Measurements from ENCODE around the gene KDM4C. TPM values are rescaled to one million over a fixed set of nuclear protein-coding genes. Genes with fewer than 3 reads are reported as not detected.

Gene KDM4C
- total RNA-seq, 5 donors from 2014 or later (not counting 1 experiment from before 2014, with no cell fraction given) = 66.4 to 107 (median 76.0) TPM

DNA sequence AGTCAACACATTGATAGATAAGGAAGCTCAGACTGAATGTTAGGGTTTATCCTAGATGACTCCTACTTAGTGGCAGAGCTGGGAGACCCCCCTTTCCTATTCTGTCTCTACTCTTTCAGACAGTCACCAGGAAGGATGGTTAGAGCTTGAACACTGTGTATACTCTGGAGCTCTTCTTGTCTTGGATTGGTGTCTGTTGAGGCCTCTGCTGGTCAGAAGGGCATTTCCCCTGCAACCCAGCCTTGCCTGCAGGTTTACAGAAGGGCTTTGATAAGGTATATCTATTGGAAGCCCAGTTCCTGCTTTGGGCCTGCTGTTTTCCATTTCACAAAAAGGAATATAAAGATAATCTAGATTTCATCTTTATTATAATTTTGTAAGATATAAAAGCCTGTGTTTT, 71.8 kb downstream of the KDM4C start:
- no peak for ATAC-seq (replicated peaks in 1 of 4)
- no peaks in the 10 kb centered on the region for H3K27me3 ChIP-seq (replicated peaks in 1 of 2; ENCODE audit: control insufficient read depth in 2 of 2, extremely low read depth in 1 of 2, insufficient read depth in 2 of 2, low read length in 1 of 2)
- no peak overlapping the region for H3K4me3 ChIP-seq (ENCODE audit: control insufficient read depth in 1 of 2, extremely low read depth in 1 of 2, low read length in 1 of 2)
- Mint-ChIP-seq H3K4me3 (no peak overlapping the region), H3K27me3 (no peaks in the 10 kb centered on the region), H3K27ac (no peak overlapping the region), H3K9me3 (peaks cover 0 to 5% (median 0%) of the 10 kb centered on the region in 3 donors), H3K36me3 (peaks cover 49% of the 10 kb centered on the region), H3K4me1 (peaks cover 4 to 9% (median 7%) of the 10 kb centered on the region in 3 donors)
- H3K27ac ChIP-seq (ENCODE audit: low read length) = no peak overlapping the region
- no peaks in the 10 kb centered on the region for H3K9me3 ChIP-seq
- no peaks in the 10 kb centered on the region for H3K4me1 ChIP-seq (ENCODE audit: control insufficient read depth in 1 of 2, extremely low read depth in 1 of 2, insufficient read depth in 2 of 2, low read length in 2 of 2)
- ChIA-PET POLR2A (interaction anchor here in 1 of 2 donors (0.6 kb wide), 1 partner anchor 1101 kb away, joined by 3 read pairs; no protein-coding TSS in a partner anchor), CTCF (interaction anchor here in 1 of 2 donors (0.5 to 0.6 kb wide), 2 partner anchors 84 to 172 kb away, joined by 3 to 4 read pairs; no protein-coding TSS in a partner anchor)
- DNase-seq = no peak
- peaks cover 5 to 25% of the 10 kb centered on the region in 2 donors for H3K36me3 ChIP-seq (ENCODE audit: control insufficient read depth in 2 of 2, extremely low read depth in 1 of 2, insufficient read depth in 1 of 2, low read length in 1 of 2)

DNA sequence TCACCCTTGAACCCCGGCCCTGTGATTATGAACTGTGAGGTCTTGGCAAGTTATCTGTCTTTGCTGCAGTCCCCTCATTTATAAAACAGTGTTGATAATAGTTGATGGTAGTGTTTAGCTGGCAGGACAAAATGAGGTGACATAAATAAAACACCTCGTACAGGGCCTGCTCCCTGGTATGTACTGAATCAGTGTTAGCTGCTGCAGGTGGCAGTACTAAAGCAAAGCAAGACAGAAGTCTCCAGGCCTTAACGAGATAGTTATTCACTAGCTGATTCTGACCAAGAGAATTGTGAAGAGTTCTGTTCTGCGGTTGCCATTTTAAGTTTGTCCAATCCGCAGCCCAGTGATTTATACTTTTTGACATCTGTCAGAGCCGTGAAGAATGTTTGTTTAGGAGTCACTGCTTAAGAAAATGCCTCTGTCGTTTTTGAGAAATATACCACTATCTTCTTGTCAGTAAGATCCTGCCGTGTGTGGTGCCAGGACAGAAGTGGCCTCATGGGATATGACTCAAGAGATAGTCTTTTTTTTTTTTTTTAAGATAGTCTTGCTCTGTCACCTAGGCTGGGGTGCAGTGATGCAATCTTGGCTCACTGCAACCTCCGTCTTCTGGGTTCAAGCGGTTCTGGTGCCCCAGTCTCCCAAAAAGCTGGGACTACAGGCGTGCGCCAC, 75.9 kb downstream of the KDM4C start:
- H3K27me3 ChIP-seq (replicated peaks in 1 of 2; ENCODE audit: control insufficient read depth in 2 of 2, extremely low read depth in 1 of 2, insufficient read depth in 2 of 2, low read length in 1 of 2) = no peaks in the 10 kb centered on the region
- no peaks in the 10 kb centered on the region for H3K4me1 ChIP-seq (ENCODE audit: control insufficient read depth in 1 of 2, extremely low read depth in 1 of 2, insufficient read depth in 2 of 2, low read length in 2 of 2)
- H3K4me3 Mint-ChIP-seq = no peak overlapping the region
- WGBS (ENCODE audit: insufficient coverage) = 98% methylated on average over 6 of the region's 12 CpGs
- H3K27ac ChIP-seq (ENCODE audit: low read length) = no peak overlapping the region
- no peaks in the 10 kb centered on the region for H3K9me3 ChIP-seq
- ATAC-seq (replicated peaks in 1 of 4) (no peak), DNase-seq (no peak)
- H3K36me3 Mint-ChIP-seq = peaks cover 57% of the 10 kb centered on the region
- H3K27ac Mint-ChIP-seq = no peak overlapping the region
- peaks cover 0 to 14% (median 0%) of the 10 kb centered on the region in 3 donors for H3K4me1 Mint-ChIP-seq
- POLR2A ChIA-PET = interaction anchor here in 1 of 2 donors (0.6 kb wide), 1 partner anchor 106 kb away, joined by 3 read pairs; no protein-coding TSS in a partner anchor
- H3K9me3 Mint-ChIP-seq = peaks cover 0 to 10% (median 0%) of the 10 kb centered on the region in 3 donors
- H3K36me3 ChIP-seq (ENCODE audit: control insufficient read depth in 2 of 2, extremely low read depth in 1 of 2, insufficient read depth in 1 of 2, low read length in 1 of 2) = peaks cover 9 to 22% of the 10 kb centered on the region in 2 donors
- H3K4me3 ChIP-seq (ENCODE audit: control insufficient read depth in 1 of 2, extremely low read depth in 1 of 2, low read length in 1 of 2) = no peak overlapping the region
- no peaks in the 10 kb centered on the region for H3K27me3 Mint-ChIP-seq
- CTCF ChIA-PET = no interaction called here

DNA sequence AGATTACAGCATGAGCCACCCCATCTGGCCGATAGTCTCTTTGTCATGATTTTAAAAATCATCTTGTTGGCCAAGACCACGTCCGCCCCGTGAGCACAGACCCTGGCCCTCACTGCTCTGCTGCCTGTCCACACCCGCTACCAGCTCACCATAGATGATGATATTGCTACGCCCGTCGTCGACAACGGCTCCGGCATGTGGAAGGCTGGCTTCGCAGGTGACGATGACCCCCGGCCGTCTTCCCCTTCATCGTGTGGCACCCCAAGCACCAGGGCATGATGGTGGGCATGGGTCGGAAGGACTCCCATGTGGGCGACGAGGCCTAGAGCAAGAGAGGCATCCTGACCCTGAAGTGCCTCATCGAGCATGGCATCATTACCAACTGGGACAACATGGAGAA, 76.5 kb downstream of the KDM4C start:
- no peak overlapping the region for H3K27ac ChIP-seq (ENCODE audit: low read length)
- WGBS (ENCODE audit: insufficient coverage) = 100% methylated on average over 20 of the region's 20 CpGs
- H3K4me3 ChIP-seq (ENCODE audit: control insufficient read depth in 1 of 2, extremely low read depth in 1 of 2, low read length in 1 of 2) = no peak overlapping the region
- CTCF ChIA-PET = no interaction called here
- H3K4me1 ChIP-seq (ENCODE audit: control insufficient read depth in 1 of 2, extremely low read depth in 1 of 2, insufficient read depth in 2 of 2, low read length in 2 of 2) = no peaks in the 10 kb centered on the region
- H3K9me3 ChIP-seq = no peaks in the 10 kb centered on the region
- peaks cover 0 to 9% (median 0%) of the 10 kb centered on the region in 3 donors for H3K4me1 Mint-ChIP-seq
- no peak for ATAC-seq (replicated peaks in 1 of 4)
- H3K36me3 Mint-ChIP-seq = peaks cover 51% of the 10 kb centered on the region
- peaks cover 9 to 26% of the 10 kb centered on the region in 2 donors for H3K36me3 ChIP-seq (ENCODE audit: control insufficient read depth in 2 of 2, extremely low read depth in 1 of 2, insufficient read depth in 1 of 2, low read length in 1 of 2)
- H3K4me3 Mint-ChIP-seq = no peak overlapping the region
- DNase-seq = no peak
- H3K27ac Mint-ChIP-seq = no peak overlapping the region
- H3K27me3 ChIP-seq (replicated peaks in 1 of 2; ENCODE audit: control insufficient read depth in 2 of 2, extremely low read depth in 1 of 2, insufficient read depth in 2 of 2, low read length in 1 of 2) = no peaks in the 10 kb centered on the region
- peaks cover 0 to 10% (median 0%) of the 10 kb centered on the region in 3 donors for H3K9me3 Mint-ChIP-seq
- H3K27me3 Mint-ChIP-seq = no peaks in the 10 kb centered on the region
- POLR2A ChIA-PET = interaction anchor here in 1 of 2 donors (0.6 kb wide), 1 partner anchor 105 kb away, joined by 3 read pairs; no protein-coding TSS in a partner anchor

DNA sequence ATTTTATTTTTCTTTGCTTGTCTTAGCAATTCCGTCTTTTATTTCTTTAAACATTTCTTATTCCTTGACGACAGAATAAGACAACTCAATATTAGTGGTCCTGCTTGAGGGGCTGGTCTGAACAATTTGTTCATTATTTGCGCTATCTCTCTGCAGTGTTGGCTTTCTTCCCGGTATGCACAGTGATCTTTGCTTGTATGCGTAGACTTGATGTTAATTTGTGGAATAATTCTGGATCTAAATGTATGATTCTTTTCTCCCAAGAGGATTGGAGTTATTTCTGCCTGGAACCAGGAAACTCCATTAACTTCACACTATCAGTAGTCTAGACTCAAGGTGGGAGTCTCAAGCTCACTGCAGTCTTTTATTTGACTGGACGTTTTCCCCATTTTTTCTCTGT, 80.4 kb downstream of the KDM4C start:
- no peak for DNase-seq
- Mint-ChIP-seq H3K27ac (no peak overlapping the region), H3K27me3 (no peaks in the 10 kb centered on the region), H3K4me1 (peaks cover 15 to 17% (median 15%) of the 10 kb centered on the region in 3 donors), H3K9me3 (peaks cover 0 to 4% (median 0%) of the 10 kb centered on the region in 3 donors), H3K36me3 (peaks cover 37% of the 10 kb centered on the region), H3K4me3 (no peak overlapping the region)
- no peak for ATAC-seq (replicated peaks in 1 of 4)
- no peaks in the 10 kb centered on the region for H3K27me3 ChIP-seq (replicated peaks in 1 of 2; ENCODE audit: control insufficient read depth in 2 of 2, extremely low read depth in 1 of 2, insufficient read depth in 2 of 2, low read length in 1 of 2)
- H3K4me3 ChIP-seq (ENCODE audit: control insufficient read depth in 1 of 2, extremely low read depth in 1 of 2, low read length in 1 of 2) = no peak overlapping the region
- no CpG with 5 or more reads among the region's 6 CpGs for WGBS (ENCODE audit: insufficient coverage)
- no peaks in the 10 kb centered on the region for H3K4me1 ChIP-seq (ENCODE audit: control insufficient read depth in 1 of 2, extremely low read depth in 1 of 2, insufficient read depth in 2 of 2, low read length in 2 of 2)
- no peak overlapping the region for H3K27ac ChIP-seq (ENCODE audit: low read length)
- POLR2A ChIA-PET = no interaction called here
- peaks cover 7 to 16% of the 10 kb centered on the region in 2 donors for H3K36me3 ChIP-seq (ENCODE audit: control insufficient read depth in 2 of 2, extremely low read depth in 1 of 2, insufficient read depth in 1 of 2, low read length in 1 of 2)
- H3K9me3 ChIP-seq = no peaks in the 10 kb centered on the region
- CTCF ChIA-PET = no interaction called here

DNA sequence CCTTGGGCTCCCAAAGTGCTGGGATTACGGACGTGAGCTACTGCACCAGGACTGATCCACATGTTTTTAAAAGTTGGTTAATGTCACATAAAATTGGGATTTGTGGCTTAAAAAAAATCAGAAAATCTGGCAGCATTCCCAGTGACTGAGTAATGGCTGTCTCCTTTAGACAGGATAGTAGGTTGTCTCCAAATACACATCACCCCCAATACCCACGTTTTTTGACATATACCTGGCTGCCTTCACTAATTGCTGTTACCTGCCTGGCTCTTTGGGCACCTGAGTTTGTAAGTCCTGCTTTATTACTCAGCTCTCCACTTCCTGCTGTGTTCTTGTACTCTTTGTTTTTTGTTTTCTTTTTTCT, 84.8 kb downstream of the KDM4C start:
- Mint-ChIP-seq H3K27me3 (no peaks in the 10 kb centered on the region), H3K4me1 (peaks cover 24 to 26% (median 25%) of the 10 kb centered on the region in 3 donors), H3K27ac (no peak overlapping the region), H3K4me3 (no peak overlapping the region), H3K9me3 (no peaks in the 10 kb centered on the region), H3K36me3 (peaks cover 25% of the 10 kb centered on the region)
- ChIA-PET CTCF (interaction anchor here in 1 of 2 donors (0.7 kb wide), 1 partner anchor 17 kb away, joined by 4 read pairs; no protein-coding TSS in a partner anchor), POLR2A (no interaction called here)
- Histone ChIP-seq H3K27ac (ENCODE audit: low read length) (no peak overlapping the region), H3K4me1 (ENCODE audit: control insufficient read depth in 1 of 2, extremely low read depth in 1 of 2, insufficient read depth in 2 of 2, low read length in 2 of 2) (no peaks in the 10 kb centered on the region), H3K4me3 (ENCODE audit: control insufficient read depth in 1 of 2, extremely low read depth in 1 of 2, low read length in 1 of 2) (no peak overlapping the region), H3K27me3 (replicated peaks in 1 of 2; ENCODE audit: control insufficient read depth in 2 of 2, extremely low read depth in 1 of 2, insufficient read depth in 2 of 2, low read length in 1 of 2) (no peaks in the 10 kb centered on the region), H3K9me3 (no peaks in the 10 kb centered on the region), H3K36me3 (ENCODE audit: control insufficient read depth in 2 of 2, extremely low read depth in 1 of 2, insufficient read depth in 1 of 2, low read length in 1 of 2) (peaks cover 0 to 14% of the 10 kb centered on the region in 2 donors)
- ATAC-seq (replicated peaks in 1 of 4) (no peak), DNase-seq (no peak)
- 100% methylated on average over 1 of the region's 3 CpGs for WGBS (ENCODE audit: insufficient coverage)

DNA sequence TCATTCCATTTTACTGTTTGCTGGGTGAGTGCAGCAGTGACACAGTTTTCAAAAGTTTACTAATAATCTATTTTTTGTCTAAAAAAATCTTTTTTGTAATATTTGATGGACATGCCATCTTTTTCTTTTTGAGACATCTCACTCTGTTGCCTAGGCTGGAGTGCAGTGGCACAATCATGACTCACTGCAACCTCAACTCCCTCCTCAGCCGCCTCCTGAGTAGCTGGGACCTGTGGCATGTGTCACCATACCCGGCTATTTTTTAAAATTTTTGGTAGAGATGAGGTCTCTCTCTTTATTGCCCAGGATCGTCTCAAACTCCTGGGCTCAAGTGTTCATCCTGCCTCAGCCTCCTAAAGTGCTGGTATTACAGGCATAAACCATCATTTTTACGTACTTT, 86.0 kb downstream of the KDM4C start:
- Histone ChIP-seq H3K36me3 (ENCODE audit: control insufficient read depth in 2 of 2, extremely low read depth in 1 of 2, insufficient read depth in 1 of 2, low read length in 1 of 2) (peaks cover 0 to 18% of the 10 kb centered on the region in 2 donors), H3K9me3 (no peaks in the 10 kb centered on the region), H3K4me1 (ENCODE audit: control insufficient read depth in 1 of 2, extremely low read depth in 1 of 2, insufficient read depth in 2 of 2, low read length in 2 of 2) (no peaks in the 10 kb centered on the region), H3K27me3 (replicated peaks in 1 of 2; ENCODE audit: control insufficient read depth in 2 of 2, extremely low read depth in 1 of 2, insufficient read depth in 2 of 2, low read length in 1 of 2) (no peaks in the 10 kb centered on the region), H3K4me3 (ENCODE audit: control insufficient read depth in 1 of 2, extremely low read depth in 1 of 2, low read length in 1 of 2) (no peak overlapping the region), H3K27ac (ENCODE audit: low read length) (no peak overlapping the region)
- Mint-ChIP-seq H3K4me1 (peaks cover 24 to 27% (median 26%) of the 10 kb centered on the region in 3 donors), H3K27me3 (no peaks in the 10 kb centered on the region), H3K9me3 (no peaks in the 10 kb centered on the region), H3K36me3 (peaks cover 22% of the 10 kb centered on the region), H3K4me3 (no peak overlapping the region), H3K27ac (no peak overlapping the region)
- CTCF ChIA-PET = no interaction called here
- DNase-seq = no peak
- POLR2A ChIA-PET = interaction anchor here in 1 of 2 donors (0.6 kb wide), 1 partner anchor 101 kb away, joined by 3 read pairs; no protein-coding TSS in a partner anchor
- no peak for ATAC-seq (replicated peaks in 1 of 4)
- no CpG with 5 or more reads among the region's 4 CpGs for WGBS (ENCODE audit: insufficient coverage)

Data from T-cell (primary cell).